ENCODE results near the gene DACT1. TPM values are rescaled to one million over a fixed set of nuclear protein-coding genes. Genes with fewer than 3 reads are reported as not detected.

DACT1 gene
- total RNA-seq, 1 donor from 2014 or later = 4.3 TPM

Other genes starting within 250 kb of the DACT1 start
- not detected in 2 replicates for gene TOMM20L, start 242.0 kb upstream of the DACT1 start, total RNA-seq
- gene TIMM9, start 210.4 kb upstream of the DACT1 start, total RNA-seq = 39.8 and 39.9 TPM in 2 replicates
- 24.9 and 26.1 TPM in 2 replicates for gene KIAA0586, start 210.2 kb upstream of the DACT1 start, total RNA-seq